Choroid plexus epithelial cell (primary cell): ENCODE results near the gene CARF.
"Not testable (repeated sequence)": the region's sequence is repeated elsewhere in the genome, so short reads cannot be mapped to it uniquely, and the experiment has no call there.

ENCODE experiments used
- DNase-seq: peaks from one replicate; pipeline ENCODE4 v3.0.0-alpha.2; 2010; ENCODE audit warnings: low read depth
- H3K4me3 ChIP-seq: 2 replicates; pipeline ENCODE4 v1.5.1; 2011; ENCODE audit warnings: low read depth, mild to moderate bottlenecking, control low read depth, low read length, moderate library complexity
- TF ChIP-seq, protein P1 (sequence below): conservative IDR thresholded peaks from 2 replicates; pipeline ENCODE4 v1.5.1; 2011; ENCODE audit warnings: low read depth, mild to moderate bottlenecking, control low read depth, inconsistent platforms, low read length, moderate library complexity

The CARF gene

GRCh38 chr2:202885190-202885589, 26.9 kb upstream of the CARF start:
- TF ChIP-seq, protein P1, sequence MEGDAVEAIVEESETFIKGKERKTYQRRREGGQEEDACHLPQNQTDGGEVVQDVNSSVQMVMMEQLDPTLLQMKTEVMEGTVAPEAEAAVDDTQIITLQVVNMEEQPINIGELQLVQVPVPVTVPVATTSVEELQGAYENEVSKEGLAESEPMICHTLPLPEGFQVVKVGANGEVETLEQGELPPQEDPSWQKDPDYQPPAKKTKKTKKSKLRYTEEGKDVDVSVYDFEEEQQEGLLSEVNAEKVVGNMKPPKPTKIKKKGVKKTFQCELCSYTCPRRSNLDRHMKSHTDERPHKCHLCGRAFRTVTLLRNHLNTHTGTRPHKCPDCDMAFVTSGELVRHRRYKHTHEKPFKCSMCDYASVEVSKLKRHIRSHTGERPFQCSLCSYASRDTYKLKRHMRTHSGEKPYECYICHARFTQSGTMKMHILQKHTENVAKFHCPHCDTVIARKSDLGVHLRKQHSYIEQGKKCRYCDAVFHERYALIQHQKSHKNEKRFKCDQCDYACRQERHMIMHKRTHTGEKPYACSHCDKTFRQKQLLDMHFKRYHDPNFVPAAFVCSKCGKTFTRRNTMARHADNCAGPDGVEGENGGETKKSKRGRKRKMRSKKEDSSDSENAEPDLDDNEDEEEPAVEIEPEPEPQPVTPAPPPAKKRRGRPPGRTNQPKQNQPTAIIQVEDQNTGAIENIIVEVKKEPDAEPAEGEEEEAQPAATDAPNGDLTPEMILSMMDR, result no peak
- H3K4me3 ChIP-seq, result no peak overlapping the region
- no peak for DNase-seq

GRCh38 chr2:202905507-202905906, 6.6 kb upstream of the CARF start:
- H3K4me3 ChIP-seq, DNase-seq: not testable (repeated sequence)

DNA sequence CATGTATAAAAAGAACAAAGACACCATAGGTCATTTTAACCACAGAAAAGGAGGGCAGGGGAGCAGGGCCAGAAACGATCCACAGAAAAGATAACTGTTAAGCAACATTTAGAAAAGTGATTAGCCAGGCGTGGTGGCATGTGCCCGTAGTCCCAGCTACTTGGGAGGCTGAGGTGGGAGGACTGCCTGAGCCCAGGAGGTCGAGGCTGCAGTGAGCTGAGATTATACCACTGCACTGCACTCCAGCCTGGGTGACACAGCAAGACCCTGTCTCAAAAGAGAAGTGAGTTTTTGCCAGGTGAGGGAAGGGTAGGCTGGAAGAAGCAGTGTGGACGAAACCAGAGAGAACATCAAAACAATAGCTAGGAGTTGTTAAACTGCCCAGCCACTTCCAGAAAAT, 3.9 kb upstream of the CARF start:
- no peak overlapping the region for H3K4me3 ChIP-seq
- DNase-seq, result no peak
- TF ChIP-seq, protein P1, result no peak

DNA sequence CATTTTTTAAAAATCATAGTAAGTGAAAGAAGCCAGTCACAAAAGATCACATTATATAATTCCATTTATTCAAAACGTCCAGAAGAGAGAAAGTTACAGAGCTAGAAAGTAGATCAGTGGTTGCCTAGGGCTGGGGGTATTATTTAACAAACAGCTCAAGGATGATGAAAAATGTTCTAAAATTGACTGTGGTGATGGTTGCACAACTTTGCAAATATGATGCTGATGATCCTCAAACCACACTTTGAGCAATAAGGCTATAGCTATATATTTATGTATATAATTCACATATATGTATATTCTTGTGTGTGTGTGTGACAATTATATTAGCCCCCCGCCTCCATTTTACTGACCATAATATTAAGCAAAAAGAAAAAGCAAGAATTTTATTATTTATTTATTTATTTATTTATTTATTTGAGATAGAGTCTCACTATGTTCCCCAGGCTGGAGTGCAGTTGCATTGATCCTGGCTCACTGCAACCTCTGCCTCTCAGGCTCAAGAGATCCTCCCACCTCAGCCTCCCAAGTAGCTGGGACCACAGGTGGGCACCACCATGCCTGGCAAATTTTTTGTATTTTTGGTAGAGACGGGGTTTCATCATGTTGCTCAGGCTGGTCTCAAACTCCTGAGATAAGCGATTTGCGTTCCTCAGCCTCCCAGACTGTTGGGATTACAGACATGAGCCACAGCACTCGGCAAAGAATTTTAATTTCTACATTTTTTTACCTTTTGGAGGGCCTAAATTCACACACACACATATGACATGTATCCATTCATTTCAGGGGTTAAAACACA, 2.5 kb upstream of the CARF start:
- TF ChIP-seq, protein P1, result no peak
- DNase-seq, result peak; percentile 46
- no peak overlapping the region for H3K4me3 ChIP-seq

- H3K4me3 ChIP-seq, result peak overlapping the region; percentile 73
- not testable (repeated sequence) for DNase-seq
Observed at GRCh38 chr2:202910250-202910649, 1.8 kb upstream of the CARF start.

DNA sequence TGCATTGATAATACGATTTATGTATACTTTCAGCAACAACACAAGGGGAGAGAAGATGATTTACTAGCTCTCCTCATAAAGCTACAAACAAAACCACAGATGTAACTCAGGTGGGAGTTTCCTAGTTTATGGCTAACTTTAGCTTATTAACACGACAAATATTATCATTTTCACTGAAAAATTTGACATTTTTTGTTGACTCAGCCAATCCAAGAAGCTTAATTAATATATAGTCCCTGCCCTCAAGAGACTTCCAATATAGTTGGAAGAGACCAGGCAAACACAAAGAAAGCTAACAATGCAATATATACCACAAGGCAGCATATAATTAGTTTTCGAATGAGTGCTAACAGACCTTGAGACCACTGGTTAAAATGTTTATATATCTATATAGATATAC, 1.4 kb upstream of the CARF start:
- peak overlapping the region; percentile 73 for H3K4me3 ChIP-seq
- TF ChIP-seq, protein P1, result no peak

GRCh38 chr2:202911203-202911511, 918 bp upstream of the CARF start:
- peak overlapping the region; percentile 73 for H3K4me3 ChIP-seq

More for the DNA sequence above, 1.4 kb upstream of the CARF start:
- no peak for DNase-seq

GRCh38 chr2:202912342-202913201, 497 bp downstream of the CARF start:
- DNase-seq, result not testable (repeated sequence)
- peak overlapping the region; percentile 73 for H3K4me3 ChIP-seq

More at GRCh38 chr2:202911203-202911511, 918 bp upstream of the CARF start:
- TF ChIP-seq, protein P1, result no peak
- no peak for DNase-seq
